ENCODE measurements around the gene BSCL2. TPM values are rescaled to one million over a fixed set of nuclear protein-coding genes. Genes with fewer than 3 reads are reported as not detected.
A peak's percentile ranks its signal among the peaks of the same experiment; 100 is the strongest.
"Not testable (repeated sequence)": the region's sequence is repeated elsewhere in the genome, so short reads cannot be mapped to it uniquely, and the experiment has no call there.

Gene BSCL2
- total RNA-seq, 4 donors from 2014 or later: 25.7 to 37.8 (median 29.2) TPM

- Histone ChIP-seq H3K4me3 (no peak overlapping the region), H3K27ac (no peak overlapping the region), H3K9me3 (no peaks in the 10 kb centered on the region), H3K27me3 (no peaks in the 10 kb centered on the region), H3K4me1 (peaks cover 0 to 9% (median 7%) of the 10 kb centered on the region in 3 donors), H3K36me3 (peaks cover 0 to 6% of the 10 kb centered on the region in 2 donors)
- 48 to 60% methylated on average over 2 to 3 of the region's 5 CpGs for WGBS, 2 donors (ENCODE audit: low coverage in 1 of 2)
- TF ChIP-seq EP300 (IDR thresholded peaks at IDR 0.05): no peak
- no peak for TF ChIP-seq POLR2A (IDR thresholded peaks at IDR 0.05)
- TF ChIP-seq CTCF (IDR thresholded peaks at IDR 0.05): no peak
- TF ChIP-seq POLR2AphosphoS5 (IDR thresholded peaks at IDR 0.05): no peak
- no peak for ATAC-seq
Observed at GRCh38 chr11:62656796-62657429, 50.3 kb downstream of the BSCL2 start.

- 84 to 91% methylated on average over 7 to 10 of the region's 11 CpGs for WGBS, 2 donors (ENCODE audit: low coverage in 1 of 2)
Observed at GRCh38 chr11:62654297-62654696, 52.9 kb downstream of the BSCL2 start.

DNA sequence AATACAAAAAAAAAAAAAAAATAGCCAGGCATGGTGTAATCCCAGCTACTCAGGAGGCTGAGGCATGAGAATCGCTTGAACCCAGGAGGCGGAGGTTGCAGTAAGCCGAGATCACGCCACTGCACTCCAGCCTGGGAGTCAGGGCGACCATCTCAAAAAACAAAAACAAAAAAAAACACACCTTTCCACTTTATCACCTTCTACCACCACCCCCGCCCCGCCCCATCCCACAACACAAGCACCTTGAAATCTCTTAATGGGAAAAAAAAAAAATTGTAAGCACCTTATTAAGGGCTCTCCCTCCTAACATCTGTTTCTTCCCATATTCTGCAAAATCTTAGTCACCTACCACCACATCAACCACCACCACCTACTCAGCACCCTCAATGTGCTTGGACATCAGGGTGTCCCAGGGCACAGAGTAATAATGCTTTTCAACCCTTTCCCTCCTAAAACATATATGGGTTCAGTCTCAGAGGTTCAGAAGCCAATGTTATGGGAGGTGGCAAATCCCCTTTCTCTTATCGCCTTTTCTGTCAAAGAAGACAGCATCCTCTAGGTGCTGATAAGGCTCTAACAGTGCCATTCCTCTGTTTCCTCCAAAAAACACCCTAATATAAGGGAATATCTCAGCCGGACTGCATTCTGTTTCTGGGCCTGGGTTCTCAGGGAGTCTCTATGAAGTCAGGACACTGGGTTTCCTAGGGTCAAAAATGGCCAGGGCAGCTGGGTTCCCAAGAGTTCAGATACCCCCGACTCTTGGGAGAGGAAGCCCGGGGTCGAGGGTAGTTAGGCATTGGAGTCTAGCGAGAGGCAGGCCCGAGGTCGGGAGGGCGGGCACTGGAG, 54.8 kb downstream of the BSCL2 start:
- no peak for ATAC-seq

More at GRCh38 chr11:62654297-62654696, 52.9 kb downstream of the BSCL2 start:
- no peak overlapping the region for H3K4me3 ChIP-seq
- TF ChIP-seq POLR2A (IDR thresholded peaks at IDR 0.05) (no peak), CTCF (IDR thresholded peaks at IDR 0.05) (no peak), EP300 (IDR thresholded peaks at IDR 0.05) (no peak), POLR2AphosphoS5 (IDR thresholded peaks at IDR 0.05) (no peak)
- H3K9me3 ChIP-seq: no peaks in the 10 kb centered on the region
- ATAC-seq: no peak
- no peak overlapping the region for H3K27ac ChIP-seq
- no peaks in the 10 kb centered on the region for H3K27me3 ChIP-seq
- H3K4me1 ChIP-seq: peaks cover 0 to 22% (median 13%) of the 10 kb centered on the region in 3 donors
- H3K36me3 ChIP-seq: peaks cover 0 to 7% of the 10 kb centered on the region in 2 donors

DNA sequence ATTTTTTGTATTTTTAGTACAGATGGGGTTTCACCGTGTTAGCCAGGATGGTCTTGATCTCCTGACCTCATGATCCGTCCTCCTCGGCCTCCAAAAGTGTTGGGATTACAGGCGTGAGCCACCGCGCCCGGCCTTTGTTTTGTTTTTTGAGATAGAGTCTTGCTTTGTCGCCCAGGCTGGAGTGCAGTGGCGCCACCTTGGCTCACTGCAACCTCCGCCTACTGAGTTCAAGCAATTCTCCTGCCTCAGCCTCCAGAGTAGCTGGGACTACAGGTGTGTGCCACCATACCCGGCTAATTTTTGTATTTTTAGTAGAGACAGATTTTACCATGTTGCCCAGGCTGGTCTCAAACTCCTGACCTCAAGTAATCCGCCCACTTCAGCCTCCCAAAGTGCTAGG, 56.9 kb downstream of the BSCL2 start:
- H3K27me3 ChIP-seq, H3K9me3 ChIP-seq, H3K27ac ChIP-seq, H3K4me3 ChIP-seq, ATAC-seq: not testable (repeated sequence)
- 92 to 94% methylated on average over 2 to 12 of the region's 12 CpGs for WGBS, 2 donors (ENCODE audit: low coverage in 1 of 2)
- peaks cover 0 to 27% of the 10 kb centered on the region in 2 donors for H3K36me3 ChIP-seq
- peaks cover 2 to 44% (median 23%) of the 10 kb centered on the region in 3 donors for H3K4me1 ChIP-seq

More for the DNA sequence above, 54.8 kb downstream of the BSCL2 start:
- 10 to 63% methylated on average over 2 to 9 of the region's 16 CpGs for WGBS, 2 donors (ENCODE audit: low coverage in 1 of 2)
- no peaks in the 10 kb centered on the region for H3K9me3 ChIP-seq
- no peak for TF ChIP-seq POLR2A (IDR thresholded peaks at IDR 0.05)
- no peak for TF ChIP-seq CTCF (IDR thresholded peaks at IDR 0.05)
- no peak for TF ChIP-seq POLR2AphosphoS5 (IDR thresholded peaks at IDR 0.05)
- no peak for TF ChIP-seq EP300 (IDR thresholded peaks at IDR 0.05)
- H3K4me3 ChIP-seq: peak overlapping the region; percentile 48 to 78
- H3K36me3 ChIP-seq: peaks cover 0 to 26% of the 10 kb centered on the region in 2 donors
- H3K27me3 ChIP-seq: no peaks in the 10 kb centered on the region
- peaks cover 0 to 29% (median 13%) of the 10 kb centered on the region in 3 donors for H3K4me1 ChIP-seq
- peak overlapping the region; percentile 64 to 93 (median 90) for H3K27ac ChIP-seq

GRCh38 chr11:62649486-62649885, 57.7 kb downstream of the BSCL2 start:
- H3K4me1 ChIP-seq: peaks cover 2 to 52% (median 27%) of the 10 kb centered on the region in 3 donors
- 81 to 87% methylated on average over 5 to 6 of the region's 11 CpGs for WGBS, 2 donors (ENCODE audit: low coverage in 1 of 2)
- H3K4me3 ChIP-seq: no peak overlapping the region
- H3K27ac ChIP-seq: no peak overlapping the region
- ATAC-seq: no peak
- H3K27me3 ChIP-seq: no peaks in the 10 kb centered on the region
- no peaks in the 10 kb centered on the region for H3K9me3 ChIP-seq
- TF ChIP-seq EP300 (IDR thresholded peaks at IDR 0.05) (no peak), POLR2A (IDR thresholded peaks at IDR 0.05) (no peak), CTCF (IDR thresholded peaks at IDR 0.05) (no peak), POLR2AphosphoS5 (IDR thresholded peaks at IDR 0.05) (no peak)
- peaks cover 0 to 29% of the 10 kb centered on the region in 2 donors for H3K36me3 ChIP-seq

Measured in gastroesophageal sphincter (tissue), 4 donors.